EH (cell line): ENCODE data around the gene IL17B.

Source experiments
- DNase-seq: peaks from one replicate; pipeline ENCODE4 v3.0.0-alpha.2; 2015; ENCODE audit warnings: low read depth

IL17B gene, protein sequence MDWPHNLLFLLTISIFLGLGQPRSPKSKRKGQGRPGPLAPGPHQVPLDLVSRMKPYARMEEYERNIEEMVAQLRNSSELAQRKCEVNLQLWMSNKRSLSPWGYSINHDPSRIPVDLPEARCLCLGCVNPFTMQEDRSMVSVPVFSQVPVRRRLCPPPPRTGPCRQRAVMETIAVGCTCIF

GRCh38 chr5:149379177-149379761, at the start of gene IL17B:
IL17B (minus strand) TSS chr5:149379292; CDS start chr5:149379225, 67 bp downstream.
- DNase-seq: no peak

GRCh38 chr5:149428032-149428431, 48.9 kb upstream of the IL17B start:
- DNase-seq: peak; percentile 26

DNA sequence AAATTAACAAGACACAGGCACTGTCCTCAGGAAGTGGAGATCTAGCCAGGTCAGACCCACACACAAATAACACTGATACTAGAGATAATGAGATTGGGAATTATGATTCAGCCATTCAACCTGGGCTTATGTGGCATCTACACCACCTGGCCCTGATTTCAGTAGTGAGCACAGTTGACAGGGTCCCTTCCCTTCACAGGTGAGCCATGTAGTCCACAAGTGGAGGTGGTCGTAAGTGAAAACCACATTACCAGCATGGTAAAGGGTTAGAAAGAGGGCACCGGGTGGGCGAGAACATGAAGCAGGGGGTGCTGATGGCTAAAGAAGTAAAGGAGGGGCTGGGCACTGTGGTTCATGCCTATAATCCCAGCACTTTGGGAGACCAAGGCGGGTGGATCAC, 48.3 kb upstream of the IL17B start:
- peak; percentile 19 for DNase-seq

DNA sequence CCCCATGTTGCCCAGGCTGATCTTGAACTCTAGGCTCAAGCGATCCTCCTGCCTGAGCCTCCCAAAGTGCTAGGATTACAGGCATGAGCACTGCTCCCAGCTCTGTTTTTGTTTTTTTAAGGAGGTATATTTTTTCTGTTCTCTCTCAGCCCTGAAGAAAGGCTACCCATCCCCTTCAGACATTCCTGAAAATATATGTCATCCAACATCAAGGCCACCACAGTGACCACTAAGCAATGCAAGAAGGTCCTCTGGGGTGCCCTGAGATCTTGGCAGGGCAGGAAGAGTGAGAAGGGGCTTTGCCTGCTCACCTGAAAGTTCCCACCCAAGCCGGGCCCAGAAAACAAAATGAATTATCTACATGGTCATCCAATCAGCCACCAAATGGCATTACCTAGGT, 47.8 kb upstream of the IL17B start:
- DNase-seq: peak; percentile 77

GRCh38 chr5:149425729-149426128, 46.6 kb upstream of the IL17B start:
- peak; percentile 36 for DNase-seq

GRCh38 chr5:149424371-149425315, 45.6 kb upstream of the IL17B start:
- peak; percentile 45 for DNase-seq

- DNase-seq: peak; percentile 79
Observed at GRCh38 chr5:149423794-149424268, 44.7 kb upstream of the IL17B start.

DNA sequence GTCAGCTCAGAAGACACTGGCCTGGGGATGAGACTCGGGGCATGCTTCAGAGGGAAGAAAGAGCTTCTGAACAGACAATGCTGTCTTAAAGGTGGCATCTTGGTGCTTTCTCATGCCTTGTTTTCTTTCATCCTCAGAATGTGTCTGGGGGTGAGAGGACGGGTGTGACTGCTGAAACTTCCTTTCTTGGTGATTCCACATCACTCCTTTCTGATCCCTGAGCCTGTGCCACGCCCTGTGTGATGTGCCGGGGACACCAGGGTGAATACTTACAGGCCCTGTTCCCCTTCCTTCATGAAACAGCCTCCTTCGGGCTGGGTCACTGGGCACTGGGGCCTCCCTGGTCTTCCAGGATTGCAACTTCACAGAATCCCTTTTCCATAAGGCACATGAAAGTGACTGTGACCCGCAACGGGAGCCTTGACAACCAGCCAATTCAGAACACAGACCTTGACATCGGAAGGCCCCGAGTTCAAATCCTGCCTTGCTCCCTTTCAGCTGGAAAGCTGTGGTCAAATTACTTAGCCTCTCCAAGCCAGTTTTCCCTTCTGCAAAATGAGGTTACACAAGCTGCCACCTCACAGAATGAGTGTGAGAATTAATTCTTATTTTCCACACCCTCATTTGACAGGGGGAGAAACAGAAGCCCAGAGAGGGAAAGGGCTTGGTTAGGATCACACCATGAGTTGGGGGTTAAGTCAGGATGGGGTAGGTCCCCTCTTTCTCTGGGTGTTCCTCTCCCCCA, 44.1 kb upstream of the IL17B start:
- DNase-seq: no peak

DNA sequence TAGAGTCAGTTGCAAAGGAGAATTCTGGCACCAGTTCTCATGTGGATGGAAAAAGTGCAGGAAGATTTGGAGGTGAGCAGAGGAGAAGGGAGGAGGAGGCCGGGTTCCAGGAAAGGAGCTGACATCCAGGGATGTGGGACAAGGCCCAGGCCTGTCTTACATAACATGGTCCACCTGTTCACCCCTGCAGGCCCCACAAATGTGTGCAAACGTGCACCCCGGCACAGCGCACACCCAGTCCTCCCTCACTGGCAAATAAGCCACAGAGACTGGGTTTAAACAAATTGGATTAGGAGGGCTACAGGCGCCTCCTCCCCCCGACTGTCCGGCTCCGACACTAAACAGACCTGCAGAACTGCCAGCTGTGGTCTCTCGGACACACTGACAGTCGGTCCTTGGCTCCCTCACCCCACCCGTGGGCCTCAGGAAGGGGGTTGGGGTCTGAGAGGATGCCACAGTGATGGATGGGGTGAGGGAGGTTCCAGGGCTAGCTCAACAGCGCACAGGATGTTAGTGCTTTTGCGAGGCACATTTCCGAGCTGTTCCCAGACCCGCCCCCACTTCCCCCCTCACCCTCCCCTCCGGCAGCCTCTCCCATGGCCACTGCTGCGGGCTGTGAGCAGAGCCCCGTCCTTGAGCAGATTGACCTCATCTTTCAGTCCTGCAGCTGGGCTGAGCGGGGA, 43.4 kb upstream of the IL17B start:
- DNase-seq: peak; percentile 90

DNA sequence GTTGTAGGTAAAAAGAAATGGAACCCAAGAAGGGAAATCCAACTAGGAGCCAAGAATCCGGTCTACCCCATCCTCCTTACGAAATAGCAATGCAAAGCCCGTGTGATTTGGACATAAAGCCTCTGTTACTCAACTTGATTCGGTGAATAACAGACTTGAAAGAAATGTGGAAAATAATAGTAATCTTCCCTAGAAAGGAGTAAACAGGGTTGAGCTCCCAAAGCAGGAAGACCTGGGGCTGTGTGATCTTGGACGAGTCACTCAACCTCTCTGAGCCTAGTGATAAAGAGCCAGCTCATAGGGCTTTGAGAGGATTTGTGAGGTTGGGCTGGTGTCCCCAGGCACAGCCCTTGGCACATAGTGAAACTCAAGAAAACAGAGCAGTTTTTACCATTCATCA, 42.7 kb upstream of the IL17B start:
- peak; percentile 62 for DNase-seq

GRCh38 chr5:149421372-149421685, 42.2 kb upstream of the IL17B start:
- peak; percentile 49 for DNase-seq

GRCh38 chr5:149420545-149421371, 41.7 kb upstream of the IL17B start:
- DNase-seq: peak; percentile 86

DNA sequence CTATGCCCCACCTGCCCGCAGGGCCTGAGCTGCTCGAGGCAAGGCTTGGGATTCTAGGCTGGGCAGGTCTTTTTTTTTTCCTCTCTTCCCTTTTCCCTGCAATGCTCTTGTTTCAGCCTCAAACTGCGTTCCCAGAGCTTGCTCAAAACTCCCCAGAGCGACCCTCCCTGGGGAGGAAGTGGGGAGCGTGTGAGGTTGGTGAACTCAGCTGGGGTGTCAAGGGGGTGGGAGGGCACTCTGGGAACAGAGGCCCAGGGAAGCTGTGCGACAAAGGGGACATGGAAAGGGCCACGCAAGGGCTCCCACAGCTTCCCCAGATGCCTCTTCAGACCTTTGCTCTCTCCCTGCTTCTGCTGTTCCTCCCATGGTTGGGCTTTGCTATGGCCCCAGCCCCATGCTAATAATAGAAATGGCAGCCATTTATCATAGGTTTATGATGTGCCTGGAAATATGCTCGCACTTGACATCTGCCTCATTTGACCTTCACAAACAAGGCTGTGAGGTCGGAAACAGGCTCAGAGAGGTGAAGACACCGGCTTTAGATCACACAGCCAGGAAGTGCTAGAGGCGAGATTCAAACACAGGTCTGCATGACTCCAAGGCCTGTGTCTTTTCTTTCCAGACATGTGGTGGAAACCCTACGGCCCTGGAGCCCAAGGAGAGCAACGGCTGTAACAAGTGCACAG, 40.9 kb upstream of the IL17B start:
- DNase-seq: peak; percentile 71

DNA sequence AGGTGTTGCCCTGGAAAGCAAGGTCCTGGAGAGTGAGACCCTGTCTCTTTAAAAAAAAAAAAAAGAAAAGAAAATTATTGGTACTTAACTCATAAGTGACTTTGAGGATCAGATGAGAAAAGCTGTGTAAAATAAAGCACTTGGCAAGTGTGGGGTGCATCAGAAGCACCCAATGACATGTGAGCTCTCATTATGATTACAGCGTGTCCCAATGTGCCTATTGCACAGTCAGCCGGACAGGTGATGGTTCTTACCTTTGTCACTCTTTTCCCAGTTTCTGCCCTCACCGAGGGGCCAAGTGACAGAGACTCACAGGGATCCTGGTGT, 40.4 kb upstream of the IL17B start:
- no peak for DNase-seq

- peak; percentile 52 for DNase-seq
Observed at GRCh38 chr5:149418910-149419531, 39.9 kb upstream of the IL17B start.

DNA sequence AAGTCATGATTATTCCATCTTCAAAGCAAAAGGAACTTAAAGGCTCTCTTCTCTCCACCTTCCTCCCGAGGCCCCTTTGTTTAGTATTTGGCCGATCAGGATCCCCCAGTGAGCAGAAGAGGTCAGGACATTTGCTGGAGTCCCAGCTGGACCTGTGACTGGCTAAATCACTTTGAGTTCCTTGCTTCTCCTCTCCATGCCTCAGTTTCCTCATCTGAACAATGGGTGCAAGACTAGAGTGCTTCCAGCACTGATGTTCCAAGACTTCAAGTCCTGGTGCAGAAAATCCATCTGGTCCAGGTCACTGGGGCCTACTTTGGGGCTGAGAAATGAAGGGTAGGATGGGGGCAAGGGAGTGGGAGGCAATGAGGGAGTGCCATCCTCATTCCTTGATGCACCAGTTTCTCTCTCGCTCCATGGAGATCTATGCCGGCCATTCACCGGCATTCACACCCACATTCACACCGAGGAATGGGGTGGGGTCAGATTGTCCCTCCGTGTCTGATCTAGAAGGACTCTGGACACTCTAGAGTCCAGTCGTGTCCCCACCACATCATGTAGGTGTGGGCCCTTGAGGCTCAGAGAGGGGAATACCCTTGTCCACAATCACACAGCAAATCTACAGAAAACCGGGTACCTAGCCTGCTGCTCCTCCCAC, 38.7 kb upstream of the IL17B start:
- DNase-seq: peak; percentile 60

DNA sequence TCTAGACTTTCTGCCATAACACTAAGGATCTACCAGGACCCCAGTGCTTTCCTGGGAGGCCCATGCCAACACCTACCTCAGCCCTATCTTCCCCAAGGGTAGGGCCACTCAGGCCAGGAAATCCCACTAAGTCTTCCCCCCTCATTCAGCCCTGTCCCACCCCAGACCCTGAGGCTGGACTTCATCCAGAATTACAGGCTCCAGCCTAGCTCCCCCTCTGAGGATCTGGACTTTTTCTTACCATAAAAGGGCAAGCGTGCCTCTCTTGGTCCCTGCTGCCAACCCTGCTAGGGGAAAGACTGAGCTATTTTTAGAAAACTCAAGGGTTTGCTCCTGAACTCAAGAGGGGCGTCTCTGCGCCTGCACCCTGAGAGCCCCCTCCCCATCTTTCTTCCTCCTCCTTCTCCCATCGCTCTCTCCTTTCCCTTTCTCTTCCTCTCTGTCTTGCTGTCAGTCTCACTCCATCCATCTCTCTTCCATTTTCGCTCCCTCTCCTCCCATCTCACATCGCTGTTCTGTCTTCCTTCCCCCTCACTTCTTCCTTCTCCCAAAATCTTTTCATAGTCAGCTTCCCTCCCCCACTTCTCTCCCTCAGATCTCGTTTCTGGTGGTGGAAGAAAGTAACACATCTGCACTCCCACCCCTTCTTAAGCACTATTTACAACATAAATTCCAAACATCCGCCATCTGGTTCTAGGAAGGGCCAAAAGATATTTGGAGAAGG, 38.1 kb upstream of the IL17B start:
- peak; percentile 78 for DNase-seq
